Measurements from ENCODE around the gene C12orf57. TPM values are rescaled to one million over a fixed set of nuclear protein-coding genes. Genes with fewer than 3 reads are reported as not detected.
A peak's percentile ranks its signal among the peaks of the same experiment; 100 is the strongest.

C12orf57 gene
- total RNA-seq, 1 donor from 2014 or later = 558 TPM

DNA sequence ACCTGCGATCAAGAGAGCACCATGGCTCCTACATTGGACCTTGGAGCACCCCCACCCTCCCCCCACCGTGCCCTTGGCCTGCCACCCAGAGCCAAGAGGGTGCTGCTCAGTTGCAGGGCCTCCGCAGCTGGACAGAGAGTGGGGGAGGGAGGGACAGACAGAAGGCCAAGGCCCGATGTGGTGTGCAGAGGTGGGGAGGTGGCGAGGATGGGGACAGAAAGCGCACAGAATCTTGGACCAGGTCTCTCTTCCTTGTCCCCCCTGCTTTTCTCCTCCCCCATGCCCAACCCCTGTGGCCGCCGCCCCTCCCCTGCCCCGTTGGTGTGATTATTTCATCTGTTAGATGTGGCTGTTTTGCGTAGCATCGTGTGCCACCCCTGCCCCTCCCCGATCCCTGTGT is 2.0 kb upstream of the C12orf57 start:
- intact Hi-C loops (cut with DNase I) = no loop called here
- DNase-seq (ENCODE audit: low spot score in 2 of 2) = no peak
- Histone ChIP-seq H3K27me3 (no peaks in the 10 kb centered on the region), H3K4me1 (peaks cover 15 to 41% of the 10 kb centered on the region in 2 donors), H3K4me3 (no peak overlapping the region), H3K27ac (peak overlapping the region in 1 of 2 donors; percentile 96), H3K36me3 (peaks cover 18 to 36% of the 10 kb centered on the region in 2 donors), H3K9me3 (no peaks in the 10 kb centered on the region)
- TF ChIP-seq, protein P1, sequence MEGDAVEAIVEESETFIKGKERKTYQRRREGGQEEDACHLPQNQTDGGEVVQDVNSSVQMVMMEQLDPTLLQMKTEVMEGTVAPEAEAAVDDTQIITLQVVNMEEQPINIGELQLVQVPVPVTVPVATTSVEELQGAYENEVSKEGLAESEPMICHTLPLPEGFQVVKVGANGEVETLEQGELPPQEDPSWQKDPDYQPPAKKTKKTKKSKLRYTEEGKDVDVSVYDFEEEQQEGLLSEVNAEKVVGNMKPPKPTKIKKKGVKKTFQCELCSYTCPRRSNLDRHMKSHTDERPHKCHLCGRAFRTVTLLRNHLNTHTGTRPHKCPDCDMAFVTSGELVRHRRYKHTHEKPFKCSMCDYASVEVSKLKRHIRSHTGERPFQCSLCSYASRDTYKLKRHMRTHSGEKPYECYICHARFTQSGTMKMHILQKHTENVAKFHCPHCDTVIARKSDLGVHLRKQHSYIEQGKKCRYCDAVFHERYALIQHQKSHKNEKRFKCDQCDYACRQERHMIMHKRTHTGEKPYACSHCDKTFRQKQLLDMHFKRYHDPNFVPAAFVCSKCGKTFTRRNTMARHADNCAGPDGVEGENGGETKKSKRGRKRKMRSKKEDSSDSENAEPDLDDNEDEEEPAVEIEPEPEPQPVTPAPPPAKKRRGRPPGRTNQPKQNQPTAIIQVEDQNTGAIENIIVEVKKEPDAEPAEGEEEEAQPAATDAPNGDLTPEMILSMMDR (IDR thresholded peaks at IDR 0.05) = no peak

GRCh38 chr12:6942331-6942665 is 1.5 kb upstream of the C12orf57 start:
- Histone ChIP-seq H3K36me3 (peaks cover 18 to 39% of the 10 kb centered on the region in 2 donors), H3K27ac (peak overlapping the region; percentile 96 to 99), H3K4me1 (peaks cover 11 to 38% of the 10 kb centered on the region in 2 donors), H3K4me3 (no peak overlapping the region), H3K9me3 (no peaks in the 10 kb centered on the region), H3K27me3 (no peaks in the 10 kb centered on the region)
- intact Hi-C loops (cut with DNase I) = no loop called here
- DNase-seq (ENCODE audit: low spot score in 2 of 2) = no peak
- TF ChIP-seq, protein P1 (IDR thresholded peaks at IDR 0.05) = no peak

DNA sequence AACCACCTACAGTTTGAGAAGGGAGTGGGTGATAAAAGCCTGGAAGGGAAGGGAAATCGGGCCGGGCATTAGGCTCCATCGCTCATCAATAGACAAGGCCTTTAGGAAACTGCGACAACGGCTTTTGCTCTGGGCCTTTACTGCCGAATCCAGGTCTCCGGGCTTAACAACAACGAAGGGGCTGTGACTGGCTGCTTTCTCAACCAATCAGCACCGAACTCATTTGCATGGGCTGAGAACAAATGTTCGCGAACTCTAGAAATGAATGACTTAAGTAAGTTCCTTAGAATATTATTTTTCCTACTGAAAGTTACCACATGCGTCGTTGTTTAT is 467 bp upstream of the C12orf57 start:
- Histone ChIP-seq H3K27me3 (no peaks in the 10 kb centered on the region), H3K4me1 (peaks cover 8 to 33% of the 10 kb centered on the region in 2 donors), H3K27ac (peak overlapping the region; percentile 96 to 99), H3K9me3 (no peaks in the 10 kb centered on the region), H3K4me3 (peak overlapping the region; percentile 80 to 91), H3K36me3 (peaks cover 18 to 39% of the 10 kb centered on the region in 2 donors)
- intact Hi-C loops (cut with DNase I) = loop anchor here (1.0 kb wide), 3 partner anchors 18 to 76 kb away; partner anchors contain the start of genes SPSB2 and TPI1
- TF ChIP-seq, protein P1 (IDR thresholded peaks at IDR 0.05) = no peak
- peak; percentile 61 to 94 for DNase-seq (ENCODE audit: low spot score in 2 of 2)

- Histone ChIP-seq H3K27ac (peak overlapping the region; percentile 96 to 99), H3K36me3 (peaks cover 18 to 35% of the 10 kb centered on the region in 2 donors), H3K27me3 (no peaks in the 10 kb centered on the region), H3K9me3 (no peaks in the 10 kb centered on the region), H3K4me3 (peak overlapping the region; percentile 80 to 91), H3K4me1 (peaks cover 0 to 21% of the 10 kb centered on the region in 2 donors)
- intact Hi-C loops (cut with DNase I) = loop anchor here (1.0 to 2.0 kb wide), 3 partner anchors 26 to 168 kb away; partner anchors contain the start of genes EMG1, LPCAT3 and PHB2
- DNase-seq (ENCODE audit: low spot score in 2 of 2) = peak; percentile 86 to 97
- TF ChIP-seq, protein P1 (IDR thresholded peaks at IDR 0.05) = peak; percentile 77 to 95 (median 81)
These were observed 762 bp downstream of the C12orf57 start for GRCh38 chr12:6944381-6945186.

GRCh38 chr12:6945613-6946012 is 1.8 kb downstream of the C12orf57 start:
- no peaks in the 10 kb centered on the region for H3K9me3 ChIP-seq
- H3K36me3 ChIP-seq = peaks cover 18 to 29% of the 10 kb centered on the region in 2 donors
- TF ChIP-seq, protein P1 (IDR thresholded peaks at IDR 0.05) = no peak
- H3K4me1 ChIP-seq = peaks cover 0 to 19% of the 10 kb centered on the region in 2 donors
- H3K4me3 ChIP-seq = peak overlapping the region in 1 of 2 donors; percentile 80
- DNase-seq (ENCODE audit: low spot score in 2 of 2) = no peak
- H3K27me3 ChIP-seq = no peaks in the 10 kb centered on the region
- intact Hi-C loops (cut with DNase I) = loop anchor here (1.0 to 2.0 kb wide), 3 partner anchors 20 to 167 kb away; partner anchors contain the start of gene LPCAT3
- no peak overlapping the region for H3K27ac ChIP-seq

Data from ascending aorta (tissue), 2 donors.